Amniotic epithelial cell (primary cell): ENCODE measurements around the gene RTN4R.
"Not testable (repeated sequence)": the region's sequence is repeated elsewhere in the genome, so short reads cannot be mapped to it uniquely, and the experiment has no call there.

ENCODE experiments used
- DNase-seq: peaks from one replicate; pipeline ENCODE4 v3.0.0-alpha.2; 2010; ENCODE audit warnings: low read depth

Gene RTN4R

GRCh38 chr22:20268279-20269012 lies at the start of gene RTN4R:
RTN4R (minus strand) TSS chr22:20268318; CDS start chr22:20268092, 226 bp downstream.
- DNase-seq, result no peak

DNA sequence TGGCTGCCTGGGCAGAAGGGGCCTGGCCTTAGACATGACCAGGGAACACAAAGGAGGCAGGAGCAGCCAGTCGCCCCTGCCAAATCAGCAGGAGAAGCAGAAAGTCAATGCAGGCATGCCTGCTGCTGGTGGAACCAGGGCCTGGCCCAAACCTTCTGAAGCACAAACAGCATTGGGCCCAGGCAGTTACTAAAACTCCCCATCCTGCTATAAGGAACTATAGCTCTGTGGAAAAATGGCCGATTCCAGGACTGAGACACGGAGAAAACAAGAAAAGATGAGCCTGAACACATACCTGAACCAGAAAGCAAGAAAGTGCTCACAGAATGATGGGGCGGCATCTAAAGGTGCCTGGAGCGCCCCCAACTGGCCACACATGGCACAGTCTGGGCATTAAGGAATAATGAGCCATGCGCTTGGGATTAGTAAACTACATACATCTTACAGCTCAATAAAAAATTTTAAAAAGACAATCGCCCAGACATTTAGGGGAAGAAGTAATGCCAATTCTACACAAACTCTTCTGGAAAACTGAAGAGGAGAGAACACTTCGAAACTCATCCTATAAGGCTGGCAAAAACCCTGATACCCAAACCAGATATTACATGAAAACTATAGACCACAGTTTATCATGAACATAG lies 49.4 kb upstream of the RTN4R start:
- not testable (repeated sequence) for DNase-seq

DNA sequence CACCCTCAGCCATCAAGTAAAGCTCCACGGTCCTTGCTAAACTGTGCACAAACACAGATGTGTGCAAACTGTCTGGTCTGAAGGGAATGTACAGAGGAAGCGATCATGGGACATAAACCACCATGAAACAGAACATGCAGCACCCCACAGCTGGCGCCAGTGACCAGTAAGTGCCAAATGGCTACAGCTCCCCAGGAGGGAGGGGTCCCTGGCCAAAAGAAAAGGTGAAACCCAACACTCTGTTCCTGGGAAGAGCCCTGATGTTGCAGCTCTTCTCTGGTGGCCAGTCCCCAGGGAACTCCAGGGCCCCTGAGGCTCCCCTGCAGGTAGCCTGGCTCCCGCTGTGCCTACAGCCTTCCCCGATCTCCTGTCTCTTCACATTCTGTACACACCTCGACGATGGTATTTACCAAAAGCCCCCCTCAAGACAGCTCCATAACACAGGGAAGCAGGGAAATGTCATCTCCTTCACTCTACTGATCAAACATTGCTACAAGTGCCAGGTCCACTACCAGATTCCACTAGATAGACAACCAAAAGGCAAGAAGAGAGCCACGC lies 48.8 kb upstream of the RTN4R start:
- no peak for DNase-seq

DNA sequence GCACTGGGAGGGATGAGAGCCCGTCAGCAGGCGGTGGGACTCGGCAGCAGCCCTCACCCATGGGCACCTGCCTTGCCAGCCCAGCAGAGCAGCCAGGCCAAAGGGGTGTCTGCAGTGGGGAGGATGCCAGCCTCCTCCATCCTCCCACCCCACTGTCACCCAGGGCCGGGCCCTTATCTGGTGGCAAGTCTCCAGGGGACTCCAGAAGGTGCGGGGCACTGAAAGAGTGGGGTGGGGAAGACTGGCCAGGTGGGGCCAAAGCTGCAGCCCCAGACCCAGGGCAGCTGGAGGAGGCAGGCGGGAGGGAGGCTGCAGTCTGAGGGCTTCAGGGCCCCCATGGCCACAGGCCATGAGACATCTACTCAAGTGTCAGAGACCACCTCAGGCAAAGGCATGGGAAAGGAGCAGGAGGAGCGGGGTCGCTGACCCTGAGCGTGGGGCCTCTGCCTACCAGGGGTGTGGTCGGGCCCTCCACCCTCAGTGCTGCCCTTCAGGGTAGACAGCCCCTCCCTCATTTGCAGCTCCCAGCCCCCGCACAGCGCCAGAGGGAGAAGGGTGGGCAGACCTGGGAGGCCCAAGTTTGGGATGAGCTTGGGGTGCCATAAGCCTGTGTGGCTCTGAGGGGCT lies 48.2 kb upstream of the RTN4R start:
- DNase-seq, result no peak

DNA sequence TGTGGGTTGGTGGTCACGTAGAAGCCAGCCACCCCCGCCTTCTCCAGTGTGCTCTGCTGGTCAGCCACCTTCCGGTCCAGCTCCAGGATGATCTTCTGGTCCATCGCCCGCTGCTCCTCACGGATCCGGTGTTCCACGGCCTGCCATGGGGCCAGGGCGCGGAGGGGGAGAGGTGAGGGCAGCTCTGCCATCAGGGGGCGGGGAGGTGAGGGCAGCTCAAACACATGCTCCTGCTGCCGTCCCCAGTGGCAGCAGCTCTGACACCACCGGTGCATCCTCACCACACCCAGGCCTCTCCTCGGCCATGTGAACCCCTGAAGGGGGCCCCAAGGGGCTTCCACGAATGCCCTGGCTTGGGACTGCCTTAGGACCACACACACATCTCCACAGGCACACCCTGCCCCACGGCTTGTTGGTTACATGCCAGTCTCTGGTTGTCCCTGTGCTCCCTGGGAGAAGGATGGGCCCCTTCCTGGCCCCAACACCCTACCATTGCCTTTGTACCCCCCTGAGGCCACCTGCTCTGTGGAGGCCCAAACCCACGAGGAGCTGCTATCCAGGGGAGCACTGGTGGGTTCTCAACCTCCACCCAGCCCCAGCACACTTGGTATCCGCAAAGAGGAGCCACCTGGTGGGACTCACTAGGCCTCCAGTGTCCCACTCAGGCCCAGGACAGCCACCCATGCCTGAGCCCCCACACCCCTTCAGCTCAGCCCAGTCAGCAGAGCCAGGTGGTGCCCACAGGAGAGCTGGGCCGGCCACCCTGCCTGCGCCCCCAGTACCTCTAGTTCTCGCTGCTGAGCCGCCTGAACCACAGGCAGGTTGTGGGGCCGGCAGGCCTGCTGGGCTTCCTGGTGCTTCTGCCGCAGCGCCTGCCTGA lies 47.5 kb upstream of the RTN4R start:
- DNase-seq, result no peak

GRCh38 chr22:20314741-20315336 lies 46.7 kb upstream of the RTN4R start:
- not testable (repeated sequence) for DNase-seq

DNA sequence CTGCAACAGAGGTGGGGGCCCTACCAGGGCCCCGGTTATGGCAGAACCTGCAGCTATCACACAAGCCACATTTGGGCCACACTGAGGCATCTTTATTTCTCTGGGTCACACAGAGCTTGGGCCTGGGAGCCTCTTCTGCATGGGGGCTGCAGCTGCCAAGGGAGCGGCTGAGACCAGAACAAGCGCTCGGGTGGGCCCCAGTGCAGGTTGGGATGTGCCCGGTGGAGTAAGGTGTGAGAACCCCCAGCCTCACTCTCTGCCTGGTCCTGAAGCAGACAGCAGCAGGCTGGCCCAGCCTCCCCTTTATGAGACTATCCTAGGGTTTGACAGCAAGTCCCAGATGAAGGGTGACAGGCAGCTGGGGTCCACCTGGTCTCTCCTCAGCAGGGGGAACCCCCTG lies 46.1 kb upstream of the RTN4R start:
- DNase-seq, result not testable (repeated sequence)

- DNase-seq, result not testable (repeated sequence)
These were observed 45.4 kb upstream of the RTN4R start for GRCh38 chr22:20313306-20314077.

- DNase-seq, result no peak
These were observed 44.5 kb upstream of the RTN4R start for GRCh38 chr22:20312396-20313191.

GRCh38 chr22:20311249-20312062 lies 43.3 kb upstream of the RTN4R start:
- DNase-seq, result not testable (repeated sequence)

DNA sequence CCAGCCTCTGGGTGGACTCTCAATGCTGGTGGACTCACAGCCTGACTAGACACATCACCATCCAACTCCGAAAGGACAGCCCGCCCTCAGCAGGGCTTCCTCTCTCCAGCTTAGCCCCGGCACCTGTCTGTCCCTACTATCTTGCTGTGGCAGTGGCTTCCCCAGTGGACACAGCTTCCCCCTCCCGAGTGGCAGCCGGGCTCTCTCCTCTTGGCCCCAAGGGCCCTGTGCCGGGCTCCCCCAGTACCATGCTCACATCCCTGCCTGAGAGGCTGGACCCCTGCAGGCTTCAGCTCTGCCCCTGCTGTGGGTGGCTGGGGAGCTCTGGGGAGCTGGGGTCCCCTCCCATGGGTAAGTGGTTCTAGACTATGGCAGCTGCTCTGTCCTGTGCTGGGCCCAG lies 42.7 kb upstream of the RTN4R start:
- DNase-seq, result not testable (repeated sequence)

DNA sequence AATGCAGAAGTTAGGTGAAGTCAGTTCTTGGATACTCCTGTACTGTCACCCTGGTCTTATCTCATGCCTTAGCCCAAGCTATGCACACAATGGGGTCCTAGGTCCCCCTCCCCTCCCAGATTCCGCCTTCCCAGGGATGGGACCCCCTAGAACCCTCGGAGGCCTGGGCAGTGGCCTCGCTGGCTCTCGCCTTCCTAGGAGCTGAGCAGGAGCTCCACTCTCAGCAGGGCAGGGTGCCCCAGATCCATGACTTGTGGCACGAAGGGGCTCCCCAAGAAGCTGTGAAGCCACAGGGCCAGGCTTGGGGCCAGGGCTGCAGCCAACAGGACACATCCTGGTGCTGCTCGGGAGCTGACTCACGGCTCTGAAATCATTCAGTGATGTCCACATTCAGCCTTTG lies 42.1 kb upstream of the RTN4R start:
- not testable (repeated sequence) for DNase-seq

DNA sequence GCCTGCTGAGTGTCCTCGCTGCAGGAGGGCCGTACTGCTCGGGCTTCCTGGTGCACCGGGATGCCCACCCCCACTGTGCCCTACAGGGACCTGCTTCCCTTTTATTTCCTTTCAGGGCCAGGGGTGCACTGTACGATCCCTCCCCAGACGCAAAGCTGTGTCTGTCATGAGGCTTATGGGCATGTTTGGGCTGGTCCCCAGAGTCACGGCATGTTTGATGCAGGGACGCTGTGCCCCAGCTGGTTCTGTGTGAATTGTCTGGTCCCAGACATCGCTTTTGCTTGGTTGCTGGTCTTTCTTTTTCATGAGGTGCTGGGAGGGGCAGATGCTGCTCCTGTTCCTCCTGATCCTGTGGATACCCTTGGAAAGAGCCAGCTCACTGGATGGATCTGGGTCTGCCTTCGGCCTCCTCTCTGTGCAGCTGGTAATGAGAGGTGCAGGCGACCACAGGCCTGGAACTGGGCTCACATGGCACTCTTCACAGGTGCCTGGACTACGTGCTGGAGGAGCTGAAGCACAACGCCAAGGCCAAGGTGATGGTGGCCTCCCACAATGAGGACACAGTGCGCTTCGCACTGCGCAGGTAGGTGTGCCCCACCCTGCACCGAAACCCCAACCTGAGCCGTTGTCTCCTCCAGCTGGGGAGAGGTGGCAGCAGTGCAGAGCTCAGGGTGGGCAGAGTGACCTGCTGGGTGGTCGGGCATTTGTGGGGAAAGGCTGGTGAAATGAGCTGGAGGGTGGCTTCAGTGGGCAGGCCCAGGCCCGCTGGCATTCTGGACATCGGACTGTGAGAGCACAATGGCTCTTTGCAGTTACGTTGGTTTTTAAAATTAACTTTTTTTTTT lies 40.9 kb upstream of the RTN4R start:
- DNase-seq, result not testable (repeated sequence)

- DNase-seq, result not testable (repeated sequence)
These were observed 39.6 kb upstream of the RTN4R start for GRCh38 chr22:20307448-20308447.

DNA sequence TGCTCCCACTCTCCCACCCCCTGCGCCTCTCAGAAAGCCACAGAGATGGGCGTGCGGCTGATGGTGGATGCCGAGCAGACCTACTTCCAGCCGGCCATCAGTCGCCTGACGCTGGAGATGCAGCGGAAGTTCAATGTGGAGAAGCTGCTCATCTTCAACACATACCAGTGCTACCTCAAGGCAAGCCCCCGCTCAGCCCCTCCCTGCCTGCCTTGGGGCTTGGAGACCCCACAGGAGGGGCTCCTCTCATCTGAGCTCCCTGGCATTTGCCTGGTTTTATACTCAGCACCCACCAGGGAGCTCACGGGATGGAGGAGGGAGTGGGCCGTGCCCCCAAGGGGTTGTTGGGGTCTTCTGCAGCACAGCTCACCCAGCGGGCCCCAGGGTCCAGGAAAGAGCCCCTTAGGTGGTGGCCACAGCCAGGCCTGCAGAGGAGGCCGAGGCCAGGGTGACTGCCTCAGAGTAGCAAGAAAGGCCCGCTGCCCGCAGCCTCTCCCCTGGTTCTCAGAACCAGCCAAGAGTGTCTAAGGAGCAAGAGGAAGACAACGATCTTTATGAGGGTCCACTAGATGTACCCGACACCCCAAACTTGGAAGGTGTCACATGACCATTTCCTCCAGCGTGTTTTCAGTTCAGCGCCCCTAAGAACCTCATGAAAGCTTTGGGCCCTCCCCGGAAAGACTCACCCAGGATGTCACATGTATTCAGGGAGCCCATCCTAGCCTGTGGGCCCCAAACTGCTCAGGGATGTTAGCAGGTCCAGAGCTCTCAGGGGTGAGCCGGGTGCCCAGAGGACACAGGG lies 38.7 kb upstream of the RTN4R start:
- not testable (repeated sequence) for DNase-seq
